Measurements from ENCODE around the gene DGKI. TPM values are rescaled to one million over a fixed set of nuclear protein-coding genes. Genes with fewer than 3 reads are reported as not detected.
"Not testable (repeated sequence)": the region's sequence is repeated elsewhere in the genome, so short reads cannot be mapped to it uniquely, and the experiment has no call there.

Gene DGKI
- total RNA-seq, 2 experiments from 2014 or later = 1.3 to 2.0 TPM

- CTCF ChIA-PET = interaction anchor here (0.5 kb wide), 1 partner anchor 1042 kb away, joined by 3 read pairs; no protein-coding TSS in a partner anchor
- POLR2A ChIA-PET = no interaction called here
Observed at GRCh38 chr7:137839903-137840779, 6.6 kb downstream of the DGKI start.

- ChIA-PET POLR2A (no interaction called here), CTCF (no interaction called here)
Observed at GRCh38 chr7:137838706-137839315, 8.0 kb downstream of the DGKI start.

- CTCF ChIA-PET = no interaction called here
- POLR2A ChIA-PET = no interaction called here
Observed at GRCh38 chr7:137836541-137836940, 10.2 kb downstream of the DGKI start.

- CTCF ChIA-PET = no interaction called here
Observed at GRCh38 chr7:137836113-137836509, 10.7 kb downstream of the DGKI start.

GRCh38 chr7:137835486-137836112 is 11.2 kb downstream of the DGKI start:
- POLR2A ChIA-PET = no interaction called here
- CTCF ChIA-PET = no interaction called here

More at GRCh38 chr7:137836113-137836509, 10.7 kb downstream of the DGKI start:
- POLR2A ChIA-PET = no interaction called here

- CTCF ChIA-PET = no interaction called here
- POLR2A ChIA-PET = no interaction called here
Observed at GRCh38 chr7:137834552-137834951, 12.2 kb downstream of the DGKI start.

- CTCF ChIA-PET, POLR2A ChIA-PET: not testable (repeated sequence)
Observed at GRCh38 chr7:137832990-137833389, 13.8 kb downstream of the DGKI start.

GRCh38 chr7:137832382-137832781 is 14.4 kb downstream of the DGKI start:
- ChIA-PET CTCF (interaction anchor here (1.1 kb wide), 1 partner anchor 176 kb away, joined by 3 read pairs; no protein-coding TSS in a partner anchor), POLR2A (no interaction called here)

GRCh38 chr7:137831555-137831954 is 15.2 kb downstream of the DGKI start:
- POLR2A ChIA-PET = not testable (repeated sequence)
- CTCF ChIA-PET = interaction anchor here (1.1 kb wide), 1 partner anchor 175 kb away, joined by 3 read pairs; no protein-coding TSS in a partner anchor

GRCh38 chr7:137829337-137829992 is 17.3 kb downstream of the DGKI start:
- ChIA-PET CTCF (no interaction called here), POLR2A (no interaction called here)

GRCh38 chr7:137828456-137828855 is 18.3 kb downstream of the DGKI start:
- CTCF ChIA-PET = no interaction called here
- POLR2A ChIA-PET = no interaction called here

GRCh38 chr7:137825489-137825888 is 21.3 kb downstream of the DGKI start:
- POLR2A ChIA-PET = no interaction called here
- CTCF ChIA-PET = no interaction called here

GRCh38 chr7:137820677-137821420 is 25.9 kb downstream of the DGKI start:
- CTCF ChIA-PET = no interaction called here
- POLR2A ChIA-PET = no interaction called here

- POLR2A ChIA-PET = no interaction called here
- CTCF ChIA-PET = no interaction called here
Observed at GRCh38 chr7:137820156-137820555, 26.6 kb downstream of the DGKI start.

- CTCF ChIA-PET = no interaction called here
- POLR2A ChIA-PET = no interaction called here
Observed at GRCh38 chr7:137818036-137818435, 28.7 kb downstream of the DGKI start.

GRCh38 chr7:137816696-137817320 is 30.0 kb downstream of the DGKI start:
- POLR2A ChIA-PET = no interaction called here
- CTCF ChIA-PET = no interaction called here

GRCh38 chr7:137813541-137813940 is 33.2 kb downstream of the DGKI start:
- ChIA-PET CTCF (interaction anchor here (0.6 kb wide), 1 partner anchor 904 kb away, joined by 3 read pairs; no protein-coding TSS in a partner anchor), POLR2A (no interaction called here)

- CTCF ChIA-PET = no interaction called here
- POLR2A ChIA-PET = no interaction called here
Observed at GRCh38 chr7:137810248-137810647, 36.5 kb downstream of the DGKI start.

- POLR2A ChIA-PET = no interaction called here
- CTCF ChIA-PET = no interaction called here
Observed at GRCh38 chr7:137804836-137805235, 41.9 kb downstream of the DGKI start.

Data from activated CD8-positive, alpha-beta memory T cell treated with anti-CD3 and anti-CD28 coated beads for 36 hours (primary cell).